ENCODE data around the gene UBALD2.
A peak's percentile ranks its signal among the peaks of the same experiment; 100 is the strongest.
"Not testable (repeated sequence)": the region's sequence is repeated elsewhere in the genome, so short reads cannot be mapped to it uniquely, and the experiment has no call there.

UBALD2 gene

DNA sequence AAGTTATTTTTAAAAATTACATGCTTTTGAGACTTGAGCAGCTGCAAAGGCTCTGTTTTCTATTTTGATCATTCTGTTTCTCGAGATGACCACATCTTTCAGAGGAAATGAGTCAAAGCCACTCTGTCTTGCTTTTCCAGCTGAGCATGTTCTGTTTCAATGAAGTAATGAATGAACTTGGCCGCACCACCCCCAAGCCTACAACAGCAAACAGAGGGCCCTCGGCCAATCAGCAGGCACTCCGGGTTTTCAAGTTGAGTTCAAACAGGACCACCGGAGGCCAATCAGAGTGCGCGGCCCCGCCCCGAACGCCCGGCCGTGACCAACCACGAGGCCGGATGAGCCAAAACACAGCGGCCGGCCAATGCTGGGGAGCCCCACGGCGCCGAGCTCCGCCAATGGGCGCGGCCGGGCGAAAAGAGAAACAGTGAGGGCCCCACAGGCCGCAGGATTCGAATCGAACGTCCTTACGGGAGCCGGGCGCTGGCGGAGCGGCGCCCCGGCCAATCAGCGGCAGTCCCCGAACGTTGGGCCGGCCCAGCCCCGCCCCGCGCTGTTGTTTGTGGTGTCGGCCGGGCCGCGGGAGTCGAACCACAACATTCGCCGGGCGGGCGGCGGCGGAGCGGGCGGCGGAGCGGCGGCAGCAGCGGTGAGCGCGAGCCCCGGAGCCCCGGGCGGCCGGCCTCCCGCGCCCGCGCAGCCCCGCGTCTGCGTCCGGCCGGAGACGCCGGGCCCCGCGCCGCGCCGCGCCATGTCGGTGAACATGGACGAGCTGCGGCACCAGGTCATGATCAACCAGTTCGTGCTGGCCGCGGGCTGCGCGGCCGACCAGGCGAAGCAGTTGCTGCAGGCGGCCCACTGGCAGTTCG, at the start of gene UBALD2:
Gene UBALD2 (plus strand): TSS at position 594 of the 869 bp plus-strand sequence. CDS start 158 bp downstream, at position 752.
- DNase-seq (ENCODE audit: low read depth in 1 of 2, low spot score in 1 of 2): peak; percentile 95 to 98

DNA sequence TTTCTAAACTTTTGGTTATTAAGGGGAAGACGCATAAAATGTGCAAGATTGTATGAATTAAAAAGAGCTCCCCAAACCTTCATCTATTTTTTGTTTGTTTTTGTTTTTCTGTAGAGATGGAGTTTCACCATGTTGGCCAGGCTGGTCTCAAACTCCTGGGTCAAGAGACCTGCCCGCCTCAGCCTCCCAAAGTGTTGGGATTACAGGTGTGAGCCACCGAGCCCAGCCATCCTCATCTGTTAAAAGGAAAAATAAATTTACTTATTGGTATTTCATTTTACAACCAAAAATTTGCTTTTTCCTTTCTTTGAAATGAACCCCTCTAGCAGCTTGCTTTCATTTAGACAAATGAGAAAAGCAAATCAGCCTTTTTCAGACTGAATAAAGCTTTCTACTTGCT, 48.1 kb upstream of the UBALD2 start:
- DNase-seq (ENCODE audit: low read depth in 1 of 2, low spot score in 1 of 2): no peak

DNA sequence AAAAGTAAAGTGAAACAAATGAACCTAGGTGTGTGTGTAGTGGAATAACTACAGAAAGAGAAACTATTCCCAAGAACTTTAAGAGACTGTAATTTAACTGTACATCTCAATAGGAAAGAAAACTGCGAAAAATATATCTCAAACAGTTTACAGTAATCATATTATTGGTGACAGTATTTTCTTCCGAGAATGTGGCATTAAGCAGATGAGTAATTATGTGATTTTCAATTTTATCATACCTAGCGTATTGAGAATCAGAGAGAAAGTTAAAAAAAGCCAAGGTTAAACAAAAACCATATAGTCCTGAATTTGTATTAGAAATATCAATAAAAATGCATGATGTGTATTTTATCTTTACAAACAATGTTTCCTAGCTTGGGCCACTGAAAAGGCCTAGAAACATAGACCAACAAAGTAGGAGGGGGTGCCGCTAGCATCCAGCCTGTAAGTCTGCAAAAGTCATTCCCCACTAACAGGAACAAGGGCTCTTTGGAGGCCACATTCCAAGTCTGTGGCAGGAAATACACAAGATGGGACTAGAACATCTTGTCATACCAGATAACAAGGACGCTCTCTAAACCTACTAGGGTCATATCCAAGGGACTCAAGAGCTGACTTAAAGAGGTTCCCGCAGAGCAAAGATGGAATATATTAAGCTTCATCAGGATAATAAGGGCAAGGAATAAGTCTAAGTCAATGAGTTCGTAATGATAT, 45.3 kb upstream of the UBALD2 start:
- DNase-seq (ENCODE audit: low read depth in 1 of 2, low spot score in 1 of 2): no peak

DNA sequence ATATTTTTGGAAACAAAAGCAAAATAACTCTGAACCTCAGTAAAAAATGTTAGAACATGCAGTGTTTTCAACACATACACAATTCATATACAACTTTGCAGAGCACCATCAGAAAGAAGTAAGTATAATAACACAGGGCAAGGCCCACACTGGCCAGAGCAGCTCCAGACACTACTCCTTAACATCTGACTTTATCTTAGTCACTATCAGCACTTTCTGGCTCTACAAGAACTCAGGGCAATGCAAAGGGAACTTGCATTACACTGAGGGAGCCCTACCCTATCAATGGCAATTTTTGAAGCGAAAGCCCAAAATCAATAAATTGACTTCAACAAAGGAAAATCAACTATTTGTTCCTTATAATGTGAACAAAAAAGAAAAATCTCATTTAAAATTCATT, 41.3 kb upstream of the UBALD2 start:
- DNase-seq (ENCODE audit: low read depth in 1 of 2, low spot score in 1 of 2): no peak

DNA sequence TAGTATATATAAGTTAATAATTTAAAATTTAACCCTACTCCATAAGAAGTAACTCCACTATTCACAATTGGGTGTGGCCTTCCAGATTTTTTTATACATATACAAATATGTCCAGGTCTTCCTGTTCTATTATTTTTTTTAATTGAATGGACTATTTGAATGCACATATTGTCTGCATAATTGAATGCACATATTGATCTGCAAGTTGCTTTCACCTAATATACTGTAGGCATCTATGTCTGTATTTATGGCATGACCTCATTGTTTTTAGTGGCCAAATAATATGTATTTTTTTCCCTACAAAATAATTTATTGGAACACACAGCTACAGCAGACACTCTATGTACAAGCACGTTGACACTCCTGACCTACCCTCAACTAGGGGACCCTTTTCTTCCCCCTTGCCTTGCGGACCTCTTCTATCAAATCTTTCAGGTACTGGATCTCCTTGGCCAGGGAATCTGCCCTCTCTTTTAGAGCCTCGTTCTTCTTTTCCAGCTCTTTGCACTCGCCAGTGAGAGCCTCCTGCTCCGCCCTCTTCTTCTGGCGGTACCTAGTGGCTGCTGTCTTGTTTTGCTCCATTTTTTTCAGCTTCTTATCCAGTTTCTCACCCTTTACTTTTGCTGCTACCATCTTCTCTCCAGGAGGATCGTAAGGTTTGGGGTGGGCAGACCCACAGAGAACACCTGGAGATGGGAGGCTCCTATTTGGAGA, 39.6 kb upstream of the UBALD2 start:
- not testable (repeated sequence) for DNase-seq (ENCODE audit: low read depth in 1 of 2, low spot score in 1 of 2)

DNA sequence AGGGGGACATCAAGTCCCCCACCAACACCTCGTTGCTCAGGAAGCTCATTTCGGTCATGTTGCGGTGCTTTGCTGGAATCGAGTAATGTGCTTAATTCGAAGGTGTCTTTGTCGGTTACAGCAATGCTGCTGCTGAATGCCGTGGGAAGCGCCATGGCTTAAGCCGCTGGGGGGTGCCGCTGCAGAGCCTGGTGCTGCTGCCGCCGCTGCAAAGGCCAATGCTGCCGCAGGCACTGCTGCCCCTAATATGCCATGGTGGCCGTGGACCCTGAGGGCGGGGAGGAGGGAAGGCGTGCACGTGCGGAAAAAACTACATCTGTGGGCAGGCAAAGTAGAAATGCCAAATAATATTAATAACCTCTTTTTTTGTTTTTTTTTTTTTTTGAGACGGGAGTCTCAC, 38.4 kb upstream of the UBALD2 start:
- DNase-seq (ENCODE audit: low read depth in 1 of 2, low spot score in 1 of 2): not testable (repeated sequence)

DNA sequence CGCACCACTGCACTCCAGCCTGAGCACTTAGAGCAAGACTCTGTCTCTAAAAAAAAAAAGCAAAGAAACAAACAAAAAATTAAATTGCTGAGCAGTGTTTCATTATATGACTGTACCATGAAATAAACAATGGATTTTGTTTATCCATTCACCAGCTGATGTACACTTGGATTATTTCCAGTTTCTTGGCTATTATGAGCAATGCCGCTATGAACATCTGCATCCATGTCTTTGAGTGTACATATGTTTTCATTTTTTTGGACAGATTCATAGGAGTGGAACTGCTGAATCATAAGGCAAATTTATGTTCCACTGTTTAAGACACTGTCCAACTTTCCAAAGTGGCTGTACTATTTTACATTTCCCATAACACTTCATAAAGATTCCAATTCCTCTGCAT, 32.8 kb upstream of the UBALD2 start:
- DNase-seq (ENCODE audit: low read depth in 1 of 2, low spot score in 1 of 2): no peak

DNA sequence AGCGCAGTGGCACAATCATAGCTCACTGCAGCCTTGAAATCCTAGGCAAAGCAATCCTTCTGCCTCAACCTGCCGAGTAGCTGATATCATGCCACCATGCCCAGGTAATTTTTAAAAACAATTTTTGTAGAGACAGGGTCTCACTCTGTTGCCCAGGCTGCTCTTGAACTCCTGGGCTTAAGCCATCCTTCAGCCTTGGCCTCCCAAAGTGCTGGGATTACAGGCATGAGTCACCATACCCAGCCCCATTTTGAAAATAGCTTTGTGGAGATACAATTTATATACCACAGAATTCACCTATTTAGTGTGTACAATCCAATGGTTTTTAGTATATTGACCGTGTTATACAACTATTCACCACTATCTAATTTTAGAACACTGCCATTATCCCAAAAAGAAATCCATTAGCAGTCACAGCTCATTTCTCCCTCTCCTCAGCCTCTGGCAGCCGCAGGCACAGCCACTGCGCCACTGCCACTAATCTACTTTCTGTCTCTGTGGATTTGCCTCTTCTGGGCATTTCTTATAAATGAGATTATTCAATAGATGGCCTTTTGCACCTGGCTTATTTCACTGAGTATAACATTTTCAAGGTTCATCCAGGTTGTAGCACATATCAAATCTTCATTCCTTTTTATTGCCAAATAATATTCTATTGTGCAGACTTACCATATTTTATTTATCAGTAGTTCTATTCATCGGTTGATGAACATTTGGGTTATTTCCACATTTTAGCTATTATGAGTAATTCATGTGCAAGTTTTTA, 31.4 kb upstream of the UBALD2 start:
- DNase-seq (ENCODE audit: low read depth in 1 of 2, low spot score in 1 of 2): no peak

DNA sequence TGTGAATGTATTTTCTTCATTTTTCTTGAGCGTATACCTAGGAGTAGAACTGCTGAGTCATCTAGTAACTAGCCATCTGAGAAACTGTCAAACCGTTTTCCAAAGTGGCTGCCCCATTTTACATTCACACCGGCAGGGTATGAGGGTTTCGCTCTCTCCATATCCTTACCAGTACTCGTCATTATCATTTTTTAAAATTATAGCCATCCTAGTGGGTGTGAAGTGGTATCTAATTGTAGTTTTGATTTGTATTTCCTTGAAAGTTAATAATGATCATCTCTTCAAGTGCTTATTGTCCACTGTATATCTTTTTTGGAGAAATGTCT, 30.8 kb upstream of the UBALD2 start:
- no peak for DNase-seq (ENCODE audit: low read depth in 1 of 2, low spot score in 1 of 2)

DNA sequence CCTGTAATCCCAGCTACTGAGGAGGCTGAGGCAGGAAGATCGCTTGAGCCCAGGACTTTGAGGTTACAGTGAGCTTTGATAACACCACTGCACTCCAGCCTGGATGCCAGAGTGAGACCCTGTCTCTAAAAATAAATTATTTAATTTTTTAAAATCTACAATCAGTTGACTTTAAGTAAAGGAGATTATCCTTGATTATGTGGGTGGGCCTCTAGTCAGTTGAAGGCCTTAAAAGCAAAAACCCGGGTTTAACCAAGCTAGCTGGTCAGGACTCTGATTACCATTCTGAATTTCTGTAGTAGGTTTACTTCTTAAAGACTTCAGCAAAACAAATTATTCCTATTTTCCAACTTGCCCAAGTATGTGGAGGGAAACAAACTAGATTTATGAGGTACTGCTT, 29.3 kb upstream of the UBALD2 start:
- no peak for DNase-seq (ENCODE audit: low read depth in 1 of 2, low spot score in 1 of 2)

DNA sequence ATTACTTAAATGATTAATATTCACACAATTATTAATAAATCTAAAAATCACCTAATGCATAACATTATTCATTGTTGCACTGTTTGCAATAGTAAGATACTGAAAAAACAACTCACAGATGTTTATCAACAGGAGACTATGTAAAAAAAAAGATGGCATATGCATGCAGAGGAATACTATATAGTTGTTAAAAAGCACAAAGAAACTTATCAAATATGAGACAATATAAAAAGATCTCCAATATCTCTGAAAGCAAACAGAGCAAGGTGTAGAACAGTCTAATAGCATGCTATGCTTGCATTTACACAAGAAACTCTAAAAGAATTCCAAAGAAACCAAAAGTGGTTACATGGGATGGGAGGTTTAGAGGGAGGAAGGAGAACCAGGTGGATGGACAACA, 28.5 kb upstream of the UBALD2 start:
- DNase-seq (ENCODE audit: low read depth in 1 of 2, low spot score in 1 of 2): no peak

DNA sequence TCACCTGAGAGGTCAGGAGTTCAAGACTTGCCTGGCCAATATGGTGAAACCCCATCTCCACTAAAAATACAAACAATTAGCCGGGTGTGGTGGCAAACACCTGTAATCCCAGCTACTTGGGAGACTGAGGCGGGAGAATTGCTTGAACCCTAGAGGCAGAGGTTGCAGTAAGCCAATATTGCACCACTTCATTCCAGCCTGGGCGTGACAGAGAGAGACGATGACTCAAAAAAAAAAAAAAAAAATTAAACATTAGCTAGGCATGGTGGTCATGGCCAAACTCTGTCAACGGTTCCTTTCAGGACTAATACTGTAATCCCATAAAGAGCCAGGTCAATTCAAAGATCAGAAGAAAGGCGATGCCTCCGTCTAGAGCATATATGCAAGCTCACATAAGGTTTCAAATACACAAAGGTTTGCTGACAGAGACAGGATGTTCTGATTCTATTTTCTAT, 27.3 kb upstream of the UBALD2 start:
- DNase-seq (ENCODE audit: low read depth in 1 of 2, low spot score in 1 of 2): no peak

DNA sequence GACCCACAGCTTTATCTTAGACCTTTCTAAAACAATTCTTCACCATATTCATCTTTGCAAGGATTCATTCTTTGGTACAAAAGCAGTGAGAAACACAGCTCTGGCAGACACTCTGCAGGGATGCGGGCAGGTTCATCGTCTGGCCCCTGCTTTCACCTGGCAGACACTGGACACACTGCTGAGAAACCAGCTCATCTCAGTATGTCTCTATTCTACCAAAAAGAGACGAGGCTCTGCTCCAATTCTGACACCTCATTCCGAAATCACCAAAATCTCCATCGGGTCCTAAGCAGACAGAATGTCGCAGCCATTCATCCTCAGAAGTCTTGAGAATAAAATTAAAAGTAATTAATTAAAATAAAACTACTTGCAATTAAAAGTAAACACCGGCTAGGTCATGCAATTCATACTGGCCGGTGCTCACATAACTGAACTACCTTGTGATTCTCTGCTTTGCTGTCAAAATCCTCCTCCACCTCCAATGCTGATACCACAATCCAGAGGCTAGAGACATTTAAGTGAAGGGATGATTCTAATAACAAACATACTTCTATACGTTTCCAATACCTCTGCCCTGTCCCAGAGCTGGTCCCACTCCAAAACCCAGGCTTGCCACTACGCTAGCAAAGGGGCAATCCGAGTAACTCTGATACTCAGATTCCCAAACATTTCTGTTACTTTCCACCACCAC, 26.2 kb upstream of the UBALD2 start:
- no peak for DNase-seq (ENCODE audit: low read depth in 1 of 2, low spot score in 1 of 2)

DNA sequence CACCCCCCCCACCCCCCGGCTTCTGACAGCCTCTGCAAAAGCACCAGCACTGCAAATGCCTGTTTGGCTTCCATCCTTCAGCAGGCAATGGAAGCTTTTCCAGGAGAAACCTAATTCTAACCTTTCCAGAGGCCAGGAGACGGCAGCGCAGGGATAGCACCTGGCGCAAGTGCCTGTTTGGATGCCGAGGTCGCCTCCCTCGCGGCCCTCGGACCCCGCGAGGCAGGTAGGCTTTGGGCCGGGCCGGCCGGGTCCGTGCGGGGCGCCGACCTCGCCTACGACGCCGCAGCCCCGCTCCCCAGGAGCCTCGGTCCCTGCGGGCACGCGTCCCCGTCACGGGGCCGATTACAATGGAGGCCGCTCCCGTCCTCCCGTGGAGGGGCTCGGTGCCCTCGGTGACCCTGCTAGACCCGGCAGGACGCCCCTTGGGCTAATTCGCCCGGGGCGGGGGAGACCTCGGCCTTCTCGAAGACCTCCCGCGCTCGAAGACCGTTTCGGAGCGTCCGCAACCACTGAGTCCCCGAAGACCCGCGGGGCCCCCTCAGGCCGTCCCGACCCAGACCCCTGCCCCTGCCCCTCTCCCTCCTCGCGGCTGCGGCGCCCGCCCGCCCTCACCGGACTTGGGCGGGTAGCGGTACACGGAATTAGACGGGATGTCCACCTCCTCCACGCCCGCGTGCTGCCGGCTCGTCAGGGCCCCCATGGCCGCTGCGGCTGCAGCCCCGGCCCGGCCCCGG, 25.4 kb upstream of the UBALD2 start:
- DNase-seq (ENCODE audit: low read depth in 1 of 2, low spot score in 1 of 2): no peak

DNA sequence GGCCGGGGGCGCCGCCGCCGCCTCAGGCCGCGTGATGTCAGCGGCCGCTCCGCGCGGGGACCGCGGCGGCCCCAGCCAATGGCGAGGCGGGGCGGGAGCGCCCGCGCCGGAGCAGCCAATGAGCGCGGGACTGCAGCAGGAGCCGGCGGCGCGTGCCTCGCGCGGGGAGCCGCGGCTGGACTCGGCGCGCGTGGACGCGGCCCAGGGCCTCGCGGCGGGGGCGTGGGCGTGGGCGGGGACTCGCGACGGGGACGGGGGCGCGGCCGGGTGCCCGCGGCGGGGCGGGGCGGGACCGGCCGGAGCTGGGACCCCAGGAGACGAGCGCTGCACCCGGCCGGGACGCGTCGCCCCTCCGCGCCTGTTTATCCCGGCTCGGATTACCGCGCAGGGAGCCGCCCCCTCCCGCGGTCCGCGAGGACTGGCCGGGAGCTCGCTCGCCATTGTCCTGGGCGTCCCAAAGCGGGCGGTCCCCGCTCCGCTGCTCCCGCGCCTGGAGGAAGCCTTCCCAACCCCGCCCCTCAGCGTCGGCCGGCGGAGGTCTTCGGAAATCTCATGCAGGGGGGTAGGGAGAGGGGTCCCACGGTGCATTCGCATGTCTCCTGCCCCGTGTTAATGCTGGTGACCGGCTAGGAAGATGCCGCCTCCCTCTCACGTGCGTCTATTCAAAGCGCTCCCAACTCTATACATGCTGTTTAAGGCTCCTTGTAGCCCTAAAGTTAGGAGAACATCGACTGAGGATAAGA, 24.5 kb upstream of the UBALD2 start, which contains the start of gene RNF157:
Gene RNF157 (minus strand): TSS at position 33 of the 743 bp plus-strand sequence. CDS start 253 bp downstream, outside the sequence.
- DNase-seq (ENCODE audit: low read depth in 1 of 2, low spot score in 1 of 2): no peak

DNA sequence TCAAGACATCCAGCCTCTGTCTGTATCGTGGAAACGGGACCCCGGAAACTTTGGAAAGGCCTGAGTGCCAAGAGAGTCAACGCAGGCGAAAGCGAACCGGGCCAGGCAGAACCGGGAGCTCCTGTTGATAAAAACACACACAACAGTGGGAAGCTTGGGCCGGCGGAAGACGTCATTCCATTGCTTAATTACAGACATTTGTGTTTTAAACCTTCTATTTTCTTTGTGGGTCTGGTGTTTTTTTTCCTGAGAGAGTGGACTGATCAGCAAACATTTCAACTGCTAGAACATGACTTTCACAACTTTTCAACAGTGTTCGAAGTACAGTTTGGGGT, 24.0 kb upstream of the UBALD2 start:
- DNase-seq (ENCODE audit: low read depth in 1 of 2, low spot score in 1 of 2): no peak

DNA sequence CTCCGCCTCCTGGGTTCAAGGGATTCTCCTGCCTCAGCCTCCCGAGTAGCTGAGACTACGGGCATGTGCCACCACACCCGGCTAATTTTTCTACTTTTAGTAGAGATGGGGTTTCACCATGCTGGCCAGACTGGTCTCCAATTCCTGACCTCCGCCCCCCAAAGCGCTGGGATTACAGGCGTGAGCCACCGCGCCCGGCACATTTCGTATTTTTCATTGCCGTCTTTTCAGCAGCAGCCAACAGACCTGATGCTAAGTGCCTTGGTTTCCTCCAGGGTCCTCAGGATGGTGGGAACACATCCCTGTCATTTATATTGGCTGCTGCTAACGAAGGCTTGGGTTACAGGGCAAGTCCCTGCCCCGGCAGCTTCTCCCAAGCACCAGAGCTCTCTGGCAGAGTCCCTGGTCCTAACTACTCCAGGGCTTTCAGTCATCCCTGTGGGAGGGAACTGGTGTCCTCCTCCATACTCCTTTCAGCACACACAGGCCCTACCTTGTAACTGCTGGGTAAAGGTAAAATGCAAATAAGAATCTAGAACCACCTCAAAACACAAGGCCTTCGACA, 23.4 kb upstream of the UBALD2 start:
- no peak for DNase-seq (ENCODE audit: low read depth in 1 of 2, low spot score in 1 of 2)

DNA sequence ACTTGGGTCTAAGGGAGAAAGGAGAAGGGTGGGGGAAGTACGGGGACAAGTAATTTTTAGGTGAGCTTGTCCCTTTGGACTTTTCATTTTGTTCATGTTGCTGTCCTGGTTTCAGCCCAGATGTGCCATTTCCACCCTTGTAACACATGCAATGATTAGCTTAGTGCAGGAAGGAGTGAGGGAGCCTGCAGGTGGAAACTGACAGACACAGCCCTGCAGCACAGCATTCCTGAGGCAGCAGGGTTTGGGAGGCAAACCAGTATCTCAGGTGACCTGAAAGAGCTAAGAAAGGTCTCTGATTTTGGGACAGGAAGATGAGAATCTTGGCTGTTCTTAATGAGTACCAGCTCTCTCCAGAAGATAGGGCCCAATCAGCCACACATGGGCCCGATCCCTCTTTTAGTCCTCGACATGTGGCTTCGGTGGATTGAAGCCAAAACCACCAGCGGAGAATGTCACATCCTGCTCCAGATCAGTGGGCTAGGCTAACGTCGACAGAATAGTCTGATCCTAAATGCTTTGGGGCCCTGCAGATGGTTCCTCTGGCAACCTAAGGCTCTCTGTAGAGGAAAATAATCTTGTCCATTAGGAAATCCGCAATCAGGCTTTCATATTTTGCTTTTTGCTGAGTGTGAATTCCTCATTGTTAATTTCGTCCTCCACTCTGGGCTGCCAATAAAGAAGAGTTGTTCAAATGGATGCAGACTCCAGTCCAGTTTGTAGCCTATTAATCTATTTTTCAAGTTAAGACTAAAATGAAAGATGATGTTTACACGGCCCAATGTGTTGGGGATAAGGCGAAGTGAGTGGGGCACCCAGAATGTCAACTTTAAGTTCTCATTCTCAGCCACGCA, 21.1 kb upstream of the UBALD2 start:
- DNase-seq (ENCODE audit: low read depth in 1 of 2, low spot score in 1 of 2): no peak

Measured in activated CD4-positive, alpha-beta T cell treated with anti-CD3 and anti-CD28 coated beads, Interleukin-2, amount 50 U/mL, for 24 hours (primary cell).